ENCODE results near the gene RUNX3.

The RUNX3 gene

DNA sequence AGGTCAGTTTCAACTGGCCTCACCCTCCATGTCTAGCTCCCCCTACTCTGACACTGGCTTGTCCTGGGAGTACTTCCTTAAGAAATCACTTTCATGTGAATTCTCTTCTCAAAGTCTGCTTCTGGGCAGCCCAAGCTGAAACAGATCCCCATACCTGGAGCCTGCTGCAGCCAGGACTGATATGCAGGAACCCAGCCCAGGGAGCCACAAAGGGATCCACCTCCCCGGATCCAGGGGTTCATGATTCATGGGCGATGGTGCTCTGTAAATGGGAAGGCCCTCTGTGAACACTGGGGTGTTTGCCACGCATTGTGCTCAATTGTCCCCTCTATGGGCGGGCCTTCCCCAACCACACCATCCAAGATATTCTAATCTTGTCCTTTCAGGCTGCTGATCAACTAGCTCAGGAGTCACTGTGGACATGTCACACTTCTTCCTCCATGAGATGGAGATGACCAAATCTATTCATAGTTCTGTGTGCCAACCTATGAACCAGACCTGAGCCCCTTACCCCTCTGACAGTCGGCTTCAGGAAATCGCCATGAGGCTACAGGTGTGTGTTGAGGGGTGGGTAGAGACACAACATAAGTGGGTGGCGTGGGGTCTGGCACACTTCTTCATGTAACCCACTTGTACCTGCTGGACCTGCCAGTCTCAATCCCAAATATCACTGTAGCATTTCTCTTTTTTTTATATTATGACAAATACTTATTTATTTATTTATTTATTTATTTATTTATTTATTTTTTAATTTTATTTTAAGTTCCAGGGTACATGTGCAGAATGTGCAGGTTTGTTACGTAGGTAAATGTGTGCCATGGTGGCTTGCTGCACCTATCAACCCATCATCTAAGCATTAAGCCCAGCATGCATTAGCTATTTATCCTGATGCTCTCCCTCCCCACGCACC lies 41.8 kb downstream of the RUNX3 start (continued):
- TF ChIP-seq PRDM10 (tag by site-specific recombination; IDR thresholded peaks at IDR 0.05) (no peak), ZNF391 (tag by site-specific recombination; IDR thresholded peaks at IDR 0.05; ENCODE audit: borderline replicate concordance, low read depth) (no peak), ZNF394 (tag by site-specific recombination; IDR thresholded peaks at IDR 0.05; ENCODE audit: borderline replicate concordance) (peak; percentile 76; the same call in 1 of the 2 replicates), ZNF555 (tag by site-specific recombination; conservative IDR thresholded peaks at IDR 0.05) (peak; percentile 44), ZNF214 (tag by site-specific recombination; IDR thresholded peaks at IDR 0.05; ENCODE audit: borderline replicate concordance) (no peak), ZNF157 (tag by site-specific recombination; IDR thresholded peaks at IDR 0.05) (no peak), MEIS1 (CRISPR knock-in tag; IDR thresholded peaks at IDR 0.05; ENCODE audit: borderline replicate concordance) (no peak), ZFP37 (tag by site-specific recombination; IDR thresholded peaks at IDR 0.05) (no peak), ZBTB26 (tag by site-specific recombination; optimal IDR thresholded peaks at IDR 0.05) (no peak), ZNF518A (tag by site-specific recombination; conservative IDR thresholded peaks at IDR 0.05; ENCODE audit: low read depth) (peak; percentile 69; the same call in 1 of the 2 replicates), ZNF10 (tag by site-specific recombination; IDR thresholded peaks at IDR 0.05) (no peak), YY2 (tag by site-specific recombination; IDR thresholded peaks at IDR 0.05) (no peak), ZNF560 (tag by site-specific recombination; IDR thresholded peaks at IDR 0.05; ENCODE audit: borderline replicate concordance) (peak; percentile 38; the same call in 1 of the 2 replicates)
- TF ChIP-seq, protein P1, sequence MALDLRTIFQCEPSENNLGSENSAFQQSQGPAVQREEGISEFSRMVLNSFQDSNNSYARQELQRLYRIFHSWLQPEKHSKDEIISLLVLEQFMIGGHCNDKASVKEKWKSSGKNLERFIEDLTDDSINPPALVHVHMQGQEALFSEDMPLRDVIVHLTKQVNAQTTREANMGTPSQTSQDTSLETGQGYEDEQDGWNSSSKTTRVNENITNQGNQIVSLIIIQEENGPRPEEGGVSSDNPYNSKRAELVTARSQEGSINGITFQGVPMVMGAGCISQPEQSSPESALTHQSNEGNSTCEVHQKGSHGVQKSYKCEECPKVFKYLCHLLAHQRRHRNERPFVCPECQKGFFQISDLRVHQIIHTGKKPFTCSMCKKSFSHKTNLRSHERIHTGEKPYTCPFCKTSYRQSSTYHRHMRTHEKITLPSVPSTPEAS (tag by site-specific recombination; IDR thresholded peaks at IDR 0.05) = no peak
- TF ChIP-seq, protein P2, sequence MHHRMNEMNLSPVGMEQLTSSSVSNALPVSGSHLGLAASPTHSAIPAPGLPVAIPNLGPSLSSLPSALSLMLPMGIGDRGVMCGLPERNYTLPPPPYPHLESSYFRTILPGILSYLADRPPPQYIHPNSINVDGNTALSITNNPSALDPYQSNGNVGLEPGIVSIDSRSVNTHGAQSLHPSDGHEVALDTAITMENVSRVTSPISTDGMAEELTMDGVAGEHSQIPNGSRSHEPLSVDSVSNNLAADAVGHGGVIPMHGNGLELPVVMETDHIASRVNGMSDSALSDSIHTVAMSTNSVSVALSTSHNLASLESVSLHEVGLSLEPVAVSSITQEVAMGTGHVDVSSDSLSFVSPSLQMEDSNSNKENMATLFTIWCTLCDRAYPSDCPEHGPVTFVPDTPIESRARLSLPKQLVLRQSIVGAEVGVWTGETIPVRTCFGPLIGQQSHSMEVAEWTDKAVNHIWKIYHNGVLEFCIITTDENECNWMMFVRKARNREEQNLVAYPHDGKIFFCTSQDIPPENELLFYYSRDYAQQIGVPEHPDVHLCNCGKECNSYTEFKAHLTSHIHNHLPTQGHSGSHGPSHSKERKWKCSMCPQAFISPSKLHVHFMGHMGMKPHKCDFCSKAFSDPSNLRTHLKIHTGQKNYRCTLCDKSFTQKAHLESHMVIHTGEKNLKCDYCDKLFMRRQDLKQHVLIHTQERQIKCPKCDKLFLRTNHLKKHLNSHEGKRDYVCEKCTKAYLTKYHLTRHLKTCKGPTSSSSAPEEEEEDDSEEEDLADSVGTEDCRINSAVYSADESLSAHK (tag by site-specific recombination; IDR thresholded peaks at IDR 0.05) = no peak
- TF ChIP-seq, protein P3, sequence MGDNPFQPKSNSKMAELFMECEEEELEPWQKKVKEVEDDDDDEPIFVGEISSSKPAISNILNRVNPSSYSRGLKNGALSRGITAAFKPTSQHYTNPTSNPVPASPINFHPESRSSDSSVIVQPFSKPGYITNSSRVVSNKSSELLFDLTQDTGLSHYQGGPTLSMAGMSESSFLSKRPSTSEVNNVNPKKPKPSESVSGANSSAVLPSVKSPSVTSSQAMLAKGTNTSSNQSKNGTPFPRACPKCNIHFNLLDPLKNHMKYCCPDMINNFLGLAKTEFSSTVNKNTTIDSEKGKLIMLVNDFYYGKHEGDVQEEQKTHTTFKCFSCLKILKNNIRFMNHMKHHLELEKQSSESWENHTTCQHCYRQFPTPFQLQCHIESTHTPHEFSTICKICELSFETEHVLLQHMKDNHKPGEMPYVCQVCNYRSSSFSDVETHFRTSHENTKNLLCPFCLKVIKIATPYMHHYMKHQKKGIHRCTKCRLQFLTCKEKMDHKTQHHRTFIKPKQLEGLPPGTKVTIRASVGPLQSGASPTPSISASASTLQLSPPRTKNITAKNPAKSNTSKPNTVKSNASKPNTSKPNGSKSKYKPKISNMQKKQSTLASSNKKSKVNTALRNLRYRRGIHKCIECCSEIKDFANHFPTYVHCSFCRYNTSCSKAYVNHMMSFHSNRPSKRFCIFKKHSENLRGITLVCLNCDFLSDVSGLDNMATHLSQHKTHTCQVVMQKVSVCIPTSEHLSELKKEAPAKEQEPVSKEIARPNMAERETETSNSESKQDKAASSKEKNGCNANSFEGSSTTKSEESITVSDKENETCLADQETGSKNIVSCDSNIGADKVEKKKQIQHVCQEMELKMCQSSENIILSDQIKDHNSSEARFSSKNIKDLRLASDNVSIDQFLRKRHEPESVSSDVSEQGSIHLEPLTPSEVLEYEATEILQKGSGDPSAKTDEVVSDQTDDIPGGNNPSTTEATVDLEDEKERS (tag by site-specific recombination; IDR thresholded peaks at IDR 0.05) = no peak

Data from HEK293 (cell line).